IMR-90 (cell line): ENCODE measurements around the gene GSTP1. TPM values are rescaled to one million over a fixed set of nuclear protein-coding genes. Genes with fewer than 3 reads are reported as not detected.

Experiments used
- ATAC-seq: fragments of 200-7000 bp; cut with Tn5 transposase; 2 replicates; pipeline ENCODE4 v1.9.1; 2020; ENCODE audit warnings: low read depth, mild to moderate bottlenecking, moderate library complexity
- BruUV-seq: library from RNA; stranded (reverse); fragments of 400-500 nt; replicated peaks from 2 replicates; lab custom pipeline; 2021; lab: Mats Ljungman, UMichigan
- CTCF ChIA-PET: fragments of 300-600 bp; formaldehyde crosslinking; extraction: SDS; loops from one replicate; lab custom pipeline; 2021; ENCODE audit warnings: antibody characterized with exemption; lab: Yijun Ruan, JAX
- POLR2A ChIA-PET: fragments of 300-600 bp; sonication (Branson Sonifier 250); formaldehyde crosslinking; loops from one replicate; lab custom pipeline; 2022; ENCODE audit warnings: antibody characterized with exemption; ENCODE audit not compliant: unreplicated experiment; lab: Charles Lee
- DNase-seq: peaks from one replicate; pipeline ENCODE4 v3.0.0; 2013
- H2AFZ ChIP-seq: replicated peaks from 2 replicates; pipeline ENCODE3; 2013; ENCODE audit warnings: low read length, mild to moderate bottlenecking; ENCODE audit not compliant: poor library complexity
- H2AK5ac ChIP-seq: 2 replicates; pipeline ENCODE4 v1.6.1; 2013; ENCODE audit warnings: low read depth, low read length, inconsistent platforms
- H2AK9ac ChIP-seq: replicated peaks from 2 replicates; pipeline ENCODE3; 2013; ENCODE audit warnings: mild to moderate bottlenecking, low read depth, low read length, moderate library complexity; ENCODE audit not compliant: poor library complexity
- H2BK120ac ChIP-seq: 2 replicates; pipeline ENCODE4 v1.6.1; 2013; ENCODE audit warnings: low read depth, low read length, inconsistent platforms
- H2BK15ac ChIP-seq: 3 replicates; pipeline ENCODE4 v1.6.1; 2013; ENCODE audit warnings: low read depth, low read length, inconsistent platforms
- H2BK20ac ChIP-seq: 2 replicates; pipeline ENCODE4 v1.6.1; 2013; ENCODE audit warnings: low read depth, mild to moderate bottlenecking, inconsistent platforms, low read length, moderate library complexity
- H2BK5ac ChIP-seq: 2 replicates; pipeline ENCODE4 v1.6.1; 2013; ENCODE audit warnings: mild to moderate bottlenecking, low read depth, low read length, inconsistent platforms; ENCODE audit not compliant: poor library complexity, severe bottlenecking
- H3K14ac ChIP-seq: replicated peaks from 2 replicates; pipeline ENCODE4 v1.6.1; 2013; ENCODE audit warnings: low read depth, low read length, inconsistent platforms
- H3K18ac ChIP-seq: 2 replicates; pipeline ENCODE4 v1.6.1; 2013; ENCODE audit warnings: low read depth, low read length, control low read depth
- H3K23ac ChIP-seq: 2 replicates; pipeline ENCODE4 v1.6.1; 2013; ENCODE audit warnings: low read depth, low read length, inconsistent platforms
- H3K27ac ChIP-seq: 2 replicates; pipeline ENCODE4 v1.5.1; 2013; ENCODE audit warnings: mild to moderate bottlenecking, control low read depth, low read length; ENCODE audit not compliant: insufficient read depth
- H3K27me3 ChIP-seq: 2 replicates; pipeline ENCODE4 v1.6.1; 2013; ENCODE audit warnings: low read length; ENCODE audit not compliant: control insufficient read depth, insufficient read depth
- H3K36me3 ChIP-seq: 2 replicates; pipeline ENCODE4 v1.6.1; 2013; ENCODE audit warnings: low read length, mixed read lengths; ENCODE audit not compliant: control insufficient read depth, insufficient read depth
- H3K4ac ChIP-seq: 2 replicates; pipeline ENCODE4 v1.6.1; 2013; ENCODE audit warnings: low read depth, low read length, inconsistent platforms
- H3K4me1 ChIP-seq: 2 replicates; pipeline ENCODE4 v1.6.1; 2013; ENCODE audit warnings: low read length, mixed read lengths; ENCODE audit not compliant: control insufficient read depth, insufficient read depth
- H3K4me2 ChIP-seq: 2 replicates; pipeline ENCODE4 v1.6.1; 2013; ENCODE audit warnings: low read depth, mild to moderate bottlenecking, control low read depth, low read length, moderate library complexity
- H3K4me3 ChIP-seq: 2 replicates; pipeline ENCODE4 v1.5.1; 2013; ENCODE audit warnings: low read depth, mild to moderate bottlenecking, control low read depth, low read length, moderate library complexity; ENCODE audit not compliant: insufficient read depth
- H3K56ac ChIP-seq: 2 replicates; pipeline ENCODE4 v1.6.1; 2013; ENCODE audit warnings: low read length, inconsistent platforms; ENCODE audit not compliant: insufficient read depth; ENCODE audit errors: extremely low read depth
- H3K79me1 ChIP-seq, 2 experiments: 2 replicates each; pipeline ENCODE4 v1.6.1; 2013; ENCODE audit warnings: low read length in 2 of 2, inconsistent platforms in 1 of 2, low read depth in 1 of 2
- H3K9ac ChIP-seq: 2 replicates; pipeline ENCODE4 v1.6.1; 2013; ENCODE audit warnings: low read depth, low read length, control low read depth
- H3K9me1 ChIP-seq: 2 replicates; pipeline ENCODE4 v1.6.1; 2013; ENCODE audit warnings: low read length, inconsistent platforms; ENCODE audit not compliant: insufficient read depth
- H3K9me3 ChIP-seq: 2 replicates; pipeline ENCODE4 v1.6.1; 2013; ENCODE audit warnings: low read length; ENCODE audit not compliant: control insufficient read depth, insufficient read depth
- H4K20me1 ChIP-seq: 2 replicates; pipeline ENCODE4 v1.6.1; 2013; ENCODE audit warnings: low read length, inconsistent platforms; ENCODE audit not compliant: insufficient read depth
- H4K5ac ChIP-seq: 2 replicates; pipeline ENCODE4 v1.6.1; 2013; ENCODE audit warnings: mild to moderate bottlenecking, low read depth, low read length, control low read depth
- H4K8ac ChIP-seq, 2 experiments: 2 replicates each; pipeline ENCODE4 v1.6.1; 2013; ENCODE audit warnings: low read depth in 2 of 2, low read length in 2 of 2, control low read depth in 1 of 2, inconsistent platforms in 1 of 2
- H4K91ac ChIP-seq: 2 replicates; pipeline ENCODE4 v1.6.1; 2013; ENCODE audit warnings: low read depth, low read length, inconsistent platforms; ENCODE audit not compliant: insufficient read depth
- BHLHE40 ChIP-seq: fragments of 150-350 bp; IDR thresholded peaks from 2 replicates; pipeline ENCODE4 v1.6.1; 2016; ENCODE audit warnings: mild to moderate bottlenecking, low read depth, low read length
- CEBPB ChIP-seq: IDR thresholded peaks from 2 replicates; pipeline ENCODE4 v1.6.1; 2012; ENCODE audit warnings: low read depth, low read length, improper control_type of control experiment
- CHD1 ChIP-seq: IDR thresholded peaks from 2 replicates; pipeline ENCODE4 v1.6.1; 2012; ENCODE audit warnings: low read depth, low read length, improper control_type of control experiment
- FOS ChIP-seq: fragments of 150-350 bp; IDR thresholded peaks from 2 replicates; pipeline ENCODE4 v1.6.1; 2016; ENCODE audit warnings: low read depth, low read length
- MAFK ChIP-seq: IDR thresholded peaks from 2 replicates; pipeline ENCODE4 v1.6.1; 2012; ENCODE audit warnings: low read depth, low read length, improper control_type of control experiment
- MAZ ChIP-seq: IDR thresholded peaks from 2 replicates; pipeline ENCODE4 v1.6.1; 2012; ENCODE audit warnings: low read depth, mild to moderate bottlenecking, low read length, improper control_type of control experiment, moderate library complexity, borderline replicate concordance
- MXI1 ChIP-seq: IDR thresholded peaks from 2 replicates; pipeline ENCODE4 v1.6.1; 2012; ENCODE audit warnings: low read depth, mild to moderate bottlenecking, low read length, moderate library complexity, borderline replicate concordance
- NFE2L2 ChIP-seq: fragments of 150-350 bp; IDR thresholded peaks from 2 replicates; pipeline ENCODE4 v1.6.1; 2016; ENCODE audit warnings: low read depth, mild to moderate bottlenecking, low read length
- POLR2A ChIP-seq: IDR thresholded peaks from 2 replicates; pipeline ENCODE4 v1.6.1; 2012; ENCODE audit warnings: mild to moderate bottlenecking, low read depth, low read length
- RAD21 ChIP-seq: IDR thresholded peaks from 2 replicates; pipeline ENCODE4 v1.6.1; 2012; ENCODE audit warnings: low read length, improper control_type of control experiment
- RCOR1 ChIP-seq: IDR thresholded peaks from 2 replicates; pipeline ENCODE4 v1.6.1; 2012; ENCODE audit warnings: mild to moderate bottlenecking, low read length, improper control_type of control experiment; ENCODE audit not compliant: insufficient replicate concordance
- RFX5 ChIP-seq: IDR thresholded peaks from 2 replicates; pipeline ENCODE4 v1.8.0; 2012; ENCODE audit warnings: low read depth, mild to moderate bottlenecking, low read length, moderate library complexity
- SMC3 ChIP-seq: fragments of 150-350 bp; IDR thresholded peaks from 2 replicates; pipeline ENCODE4 v1.6.1; 2016; ENCODE audit warnings: low read depth, mild to moderate bottlenecking, antibody characterized with exemption, low read length, moderate library complexity
- WGBS, 2 experiments: methylation state at CpG; one replicate each; pipeline versions ENCODE4 v1.1.5 to v1.1.7; 2013; ENCODE audit warnings: missing lambda C conversion rate in 2 of 2; ENCODE audit not compliant: insufficient read length in 1 of 2; ENCODE audit errors: extremely low coverage in 2 of 2; 5-methylcytosine and 5-hydroxymethylcytosine counted together
- dilution Hi-C: fragments of 300-500 bp; cut with HindIII; formaldehyde crosslinking; loops from one replicate; pipeline ENCODE4 v1.14.3; 2018; ENCODE audit warnings: low sequenced_read_pairs; ENCODE audit not compliant: unreplicated experiment
- in situ Hi-C: fragments of 300-500 bp; cut with MboI; formaldehyde crosslinking; loops from 3 replicates; pipeline ENCODE4 v1.14.3; 2019; ENCODE audit warnings: low sequenced_read_pairs, inconsistent platforms, mixed read lengths
- intact Hi-C: fragments of 100-400 bp; cut with micrococcal nuclease; formaldehyde crosslinking; loops from 2 replicates; pipeline ENCODE4 v1.10.0; 2022
- polyA plus RNA-seq, 3 experiments: library from polyadenylated mRNA; depleted of rRNA; stranded (reverse); fragments of >200 nt; gene quantifications; 2 replicates each; pipeline ENCODE4 v1.2.3, GENCODE V29; 2012; ENCODE audit warnings: low replicate concordance in 1 of 3
- total RNA-seq: library from RNA; depleted of rRNA; stranded (reverse); fragments of >200 nt; gene quantifications from 2 replicates; pipeline ENCODE4 v1.2.3, GENCODE V29; 2012
- TF ChIP-seq, protein P1 (sequence below): conservative IDR thresholded peaks from 2 replicates; pipeline ENCODE4 v1.5.1; 2012; ENCODE audit warnings: mild to moderate bottlenecking, low read depth, low read length, improper control_type of control experiment
- TF ChIP-seq, protein P2 (sequence below): fragments of 150-350 bp; IDR thresholded peaks from 2 replicates; pipeline ENCODE4 v1.6.1; 2016; ENCODE audit warnings: low read depth, mild to moderate bottlenecking, low read length, moderate library complexity, borderline replicate concordance
- TF ChIP-seq, protein P3 (sequence below): fragments of 150-350 bp; IDR thresholded peaks from 2 replicates; pipeline ENCODE4 v1.6.1; 2017; ENCODE audit warnings: mild to moderate bottlenecking, antibody characterized with exemption, low read length, low read depth

The GSTP1 gene
- total and polyA plus RNA-seq, 2 of the 4 experiments (the other 2 are of a cell fraction), result 947 to 1,539 TPM

DNA sequence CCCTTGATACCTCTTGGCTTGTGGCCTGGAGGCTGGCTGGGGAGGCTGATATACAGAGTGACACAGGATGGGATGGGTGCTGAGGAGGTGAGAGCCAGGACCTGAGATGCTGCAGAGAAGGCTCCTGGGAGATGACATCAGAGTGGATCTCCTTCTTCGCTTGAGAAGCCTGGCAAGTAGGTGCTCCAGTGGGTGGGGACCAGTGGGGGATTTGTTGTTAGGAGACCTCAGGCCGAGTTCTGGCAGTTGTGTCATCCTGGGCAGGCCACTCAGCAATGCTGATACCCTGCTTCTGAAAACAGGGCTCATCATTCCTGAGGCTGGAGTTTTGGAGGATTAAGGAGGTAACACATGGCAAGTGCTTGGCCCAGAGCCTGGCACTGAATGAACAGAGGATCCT, 21.2 kb downstream of the GSTP1 start:
- Histone ChIP-seq H2AFZ (peak overlapping the region; percentile 72), H2AK5ac (no peak overlapping the region), H3K4me3 (no peak overlapping the region), H4K91ac (no peak overlapping the region), H2AK9ac (no peak overlapping the region), H3K56ac (no peak overlapping the region), H2BK20ac (no peak overlapping the region), H3K27me3 (peaks cover 13% of the 10 kb centered on the region), H3K14ac (no peak overlapping the region), H3K4me2 (no peak overlapping the region), H3K23ac (no peak overlapping the region), H3K18ac (no peak overlapping the region), H4K5ac (no peak overlapping the region), H3K27ac (no peak overlapping the region), H3K9ac (no peak overlapping the region), H3K4me1 (peaks cover 6% of the 10 kb centered on the region; the same call in 1 of the 2 replicates), H3K4ac (no peak overlapping the region), H3K9me3 (0 out of 2 replicates have a peak, but pooled peaks cover 4% of the 10 kb centered on the region), H2BK5ac (no peak overlapping the region), H4K8ac (peak overlapping the region in 1 of 2 experiments; percentile 93; a peak in 1 of 4 replicates), H4K20me1 (no peaks in the 10 kb centered on the region), H3K9me1 (no peaks in the 10 kb centered on the region), H3K79me1 (peaks cover 18 to 22% of the 10 kb centered on the region in 2 experiments), H2BK15ac (no peak overlapping the region), H2BK120ac (no peak overlapping the region), H3K36me3 (peaks cover 9% of the 10 kb centered on the region)
- no TSS peak for BruUV-seq
- TF ChIP-seq RFX5 (no peak), BHLHE40 (no peak), FOS (no peak), NFE2L2 (no peak), CEBPB (no peak), MAZ (no peak), CHD1 (no peak), MAFK (no peak), RCOR1 (no peak), SMC3 (no peak), MXI1 (no peak), RAD21 (no peak), POLR2A (no peak)
- TF ChIP-seq, protein P1, sequence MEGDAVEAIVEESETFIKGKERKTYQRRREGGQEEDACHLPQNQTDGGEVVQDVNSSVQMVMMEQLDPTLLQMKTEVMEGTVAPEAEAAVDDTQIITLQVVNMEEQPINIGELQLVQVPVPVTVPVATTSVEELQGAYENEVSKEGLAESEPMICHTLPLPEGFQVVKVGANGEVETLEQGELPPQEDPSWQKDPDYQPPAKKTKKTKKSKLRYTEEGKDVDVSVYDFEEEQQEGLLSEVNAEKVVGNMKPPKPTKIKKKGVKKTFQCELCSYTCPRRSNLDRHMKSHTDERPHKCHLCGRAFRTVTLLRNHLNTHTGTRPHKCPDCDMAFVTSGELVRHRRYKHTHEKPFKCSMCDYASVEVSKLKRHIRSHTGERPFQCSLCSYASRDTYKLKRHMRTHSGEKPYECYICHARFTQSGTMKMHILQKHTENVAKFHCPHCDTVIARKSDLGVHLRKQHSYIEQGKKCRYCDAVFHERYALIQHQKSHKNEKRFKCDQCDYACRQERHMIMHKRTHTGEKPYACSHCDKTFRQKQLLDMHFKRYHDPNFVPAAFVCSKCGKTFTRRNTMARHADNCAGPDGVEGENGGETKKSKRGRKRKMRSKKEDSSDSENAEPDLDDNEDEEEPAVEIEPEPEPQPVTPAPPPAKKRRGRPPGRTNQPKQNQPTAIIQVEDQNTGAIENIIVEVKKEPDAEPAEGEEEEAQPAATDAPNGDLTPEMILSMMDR, result no peak
- TF ChIP-seq, protein P2, sequence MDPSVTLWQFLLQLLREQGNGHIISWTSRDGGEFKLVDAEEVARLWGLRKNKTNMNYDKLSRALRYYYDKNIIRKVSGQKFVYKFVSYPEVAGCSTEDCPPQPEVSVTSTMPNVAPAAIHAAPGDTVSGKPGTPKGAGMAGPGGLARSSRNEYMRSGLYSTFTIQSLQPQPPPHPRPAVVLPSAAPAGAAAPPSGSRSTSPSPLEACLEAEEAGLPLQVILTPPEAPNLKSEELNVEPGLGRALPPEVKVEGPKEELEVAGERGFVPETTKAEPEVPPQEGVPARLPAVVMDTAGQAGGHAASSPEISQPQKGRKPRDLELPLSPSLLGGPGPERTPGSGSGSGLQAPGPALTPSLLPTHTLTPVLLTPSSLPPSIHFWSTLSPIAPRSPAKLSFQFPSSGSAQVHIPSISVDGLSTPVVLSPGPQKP, result no peak
- TF ChIP-seq, protein P3, sequence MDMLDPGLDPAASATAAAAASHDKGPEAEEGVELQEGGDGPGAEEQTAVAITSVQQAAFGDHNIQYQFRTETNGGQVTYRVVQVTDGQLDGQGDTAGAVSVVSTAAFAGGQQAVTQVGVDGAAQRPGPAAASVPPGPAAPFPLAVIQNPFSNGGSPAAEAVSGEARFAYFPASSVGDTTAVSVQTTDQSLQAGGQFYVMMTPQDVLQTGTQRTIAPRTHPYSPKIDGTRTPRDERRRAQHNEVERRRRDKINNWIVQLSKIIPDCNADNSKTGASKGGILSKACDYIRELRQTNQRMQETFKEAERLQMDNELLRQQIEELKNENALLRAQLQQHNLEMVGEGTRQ, result no peak
- 63% methylated on average over 2 of the region's 2 CpGs; no CpG with 5 or more reads in 1 of the 2 experiments for WGBS, 2 experiments
- POLR2A ChIA-PET, result no interaction called here
- in situ Hi-C loops, result no loop called here
- intact Hi-C loops, result no loop called here
- CTCF ChIA-PET, result no interaction called here
- DNase-seq (no peak), ATAC-seq (no peak)
- dilution Hi-C loops, result no loop called here
